ENCODE measurements around the gene ATP10A. TPM values are rescaled to one million over a fixed set of nuclear protein-coding genes. Genes with fewer than 3 reads are reported as not detected.

ATP10A gene
- polyA plus RNA-seq, 1 donor from 2014 or later, result not detected

GRCh38 chr15:25800761-25801515, 62.2 kb downstream of the ATP10A start:
- Histone ChIP-seq H3F3A (ENCODE audit: insufficient read depth, low read length, poor library complexity, severe bottlenecking) (no peaks in the 10 kb centered on the region), H3K4me2 (ENCODE audit: low read length) (no peak overlapping the region), H3K27ac (ENCODE audit: low read length) (no peak overlapping the region), H3K27me3 (ENCODE audit: insufficient read depth, low read depth, low read length) (no peaks in the 10 kb centered on the region), H3K4me3 (ENCODE audit: low read length) (no peak overlapping the region), H2AFZ (ENCODE audit: low read depth, low read length) (no peak overlapping the region), H4K20me1 (ENCODE audit: insufficient read depth) (no peaks in the 10 kb centered on the region), H3K9me2 (ENCODE audit: insufficient read depth, low read length) (no peaks in the 10 kb centered on the region), H3K79me2 (replicated peaks; ENCODE audit: insufficient read depth, low read length) (no peaks in the 10 kb centered on the region), H3K9ac (ENCODE audit: low read length) (no peak overlapping the region), H3K9me3 (ENCODE audit: low read length) (no peaks in the 10 kb centered on the region), H3K36me3 (ENCODE audit: insufficient read depth, low read length) (no peaks in the 10 kb centered on the region)
- TF ChIP-seq TAF1 (IDR thresholded peaks at IDR 0.05; ENCODE audit: low read depth) (no peak), REST (IDR thresholded peaks at IDR 0.05; ENCODE audit: borderline replicate concordance) (no peak), POLR2AphosphoS5 (IDR thresholded peaks at IDR 0.05) (no peak), RAD21 (conservative IDR thresholded peaks at IDR 0.05) (no peak), EZH2 (IDR thresholded peaks at IDR 0.05; ENCODE audit: borderline replicate concordance, insufficient read depth, low read length, poor library complexity, severe bottlenecking) (no peak), CTCF (IDR thresholded peaks at IDR 0.05; ENCODE audit: poor library complexity, severe bottlenecking) (no peak), EP300 (conservative IDR thresholded peaks at IDR 0.05; ENCODE audit: poor library complexity, severe bottlenecking) (no peak), SMC3 (conservative IDR thresholded peaks at IDR 0.05; ENCODE audit: poor library complexity) (no peak), MXI1 (conservative IDR thresholded peaks at IDR 0.05; ENCODE audit: poor library complexity, severe bottlenecking) (no peak)

GRCh38 chr15:25799906-25800700, 63.0 kb downstream of the ATP10A start:
- Histone ChIP-seq H3K27me3 (ENCODE audit: insufficient read depth, low read depth, low read length) (no peaks in the 10 kb centered on the region), H4K20me1 (ENCODE audit: insufficient read depth) (no peaks in the 10 kb centered on the region), H3K4me3 (ENCODE audit: low read length) (no peak overlapping the region), H3K79me2 (replicated peaks; ENCODE audit: insufficient read depth, low read length) (no peaks in the 10 kb centered on the region), H3K9me2 (ENCODE audit: insufficient read depth, low read length) (no peaks in the 10 kb centered on the region), H3F3A (ENCODE audit: insufficient read depth, low read length, poor library complexity, severe bottlenecking) (no peaks in the 10 kb centered on the region), H3K27ac (ENCODE audit: low read length) (no peak overlapping the region), H3K9me3 (ENCODE audit: low read length) (no peaks in the 10 kb centered on the region), H2AFZ (ENCODE audit: low read depth, low read length) (no peak overlapping the region), H3K9ac (ENCODE audit: low read length) (no peak overlapping the region), H3K36me3 (ENCODE audit: insufficient read depth, low read length) (no peaks in the 10 kb centered on the region), H3K4me2 (ENCODE audit: low read length) (no peak overlapping the region)
- TF ChIP-seq SMC3 (conservative IDR thresholded peaks at IDR 0.05; ENCODE audit: poor library complexity), result no peak
- no peak for TF ChIP-seq TAF1 (IDR thresholded peaks at IDR 0.05; ENCODE audit: low read depth)
- no peak for TF ChIP-seq EZH2 (IDR thresholded peaks at IDR 0.05; ENCODE audit: borderline replicate concordance, insufficient read depth, low read length, poor library complexity, severe bottlenecking)
- TF ChIP-seq POLR2AphosphoS5 (IDR thresholded peaks at IDR 0.05), result no peak
- TF ChIP-seq EP300 (conservative IDR thresholded peaks at IDR 0.05; ENCODE audit: poor library complexity, severe bottlenecking), result no peak
- TF ChIP-seq RAD21 (conservative IDR thresholded peaks at IDR 0.05), result no peak
- no peak for TF ChIP-seq MXI1 (conservative IDR thresholded peaks at IDR 0.05; ENCODE audit: poor library complexity, severe bottlenecking)
- TF ChIP-seq CTCF (IDR thresholded peaks at IDR 0.05; ENCODE audit: poor library complexity, severe bottlenecking), result no peak
- TF ChIP-seq REST (IDR thresholded peaks at IDR 0.05; ENCODE audit: borderline replicate concordance), result no peak

Data from neural cell (in vitro differentiated cells).